Brain microvascular endothelial cell (primary cell): ENCODE data around the gene DENND1A.

Source experiments
- DNase-seq: peaks from one replicate; pipeline ENCODE4 v3.0.0-alpha.2; 2020
- H3K27ac ChIP-seq: fragments of 250-450 bp; sonication (Bioruptor Pico); 2 replicates; pipeline ENCODE4 v1.5.1; 2020; ENCODE audit warnings: mild to moderate bottlenecking, moderate library complexity
- H3K27me3 ChIP-seq: fragments of 250-450 bp; sonication (Bioruptor Pico); replicated peaks from 2 replicates; pipeline ENCODE4 v1.5.1; 2020; ENCODE audit warnings: mild to moderate bottlenecking
- H3K36me3 ChIP-seq: fragments of 250-450 bp; sonication (Bioruptor Pico); replicated peaks from 2 replicates; pipeline ENCODE4 v1.5.1; 2020; ENCODE audit warnings: mild to moderate bottlenecking
- H3K4me3 ChIP-seq: 2 replicates; pipeline ENCODE4 v1.5.1; 2011; ENCODE audit warnings: low read depth, mild to moderate bottlenecking, control low read depth, low read length, moderate library complexity
- in situ Hi-C: cut with HindIII; loops from 2 replicates; pipeline ENCODE4 v1.10.0; 2017; ENCODE audit warnings: low sequenced_read_pairs, low pct_ligation_motif_present
- TF ChIP-seq, protein P1 (sequence below): IDR thresholded peaks from 2 replicates; pipeline ENCODE4 v1.5.1; 2011; ENCODE audit warnings: low read depth, mild to moderate bottlenecking, moderate library complexity, low read length, control low read depth, inconsistent platforms; ENCODE audit errors: missing control alignments

Gene DENND1A

DNA sequence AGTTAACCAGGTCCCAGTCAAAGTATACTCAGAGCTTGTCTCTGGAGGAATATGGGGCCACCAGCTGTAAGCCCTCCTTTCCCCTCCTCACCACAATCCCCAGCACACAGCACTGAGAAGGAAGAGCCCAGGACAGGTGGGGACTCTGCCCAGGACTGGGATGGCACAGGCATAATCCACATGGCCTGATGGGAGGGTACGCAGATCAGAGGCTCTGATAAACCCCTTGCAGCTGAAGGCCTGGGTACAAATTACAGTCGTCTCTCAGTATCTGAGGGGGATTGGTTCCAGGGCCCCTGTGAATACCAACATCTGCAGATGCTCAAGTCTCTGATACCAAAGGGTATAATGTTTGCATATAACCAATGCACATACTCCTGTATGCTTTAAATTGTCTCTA lies 328.1 kb downstream of the DENND1A start:
- Histone ChIP-seq H3K4me3 (no peak overlapping the region), H3K27me3 (no peaks in the 10 kb centered on the region), H3K27ac (no peak overlapping the region), H3K36me3 (no peaks in the 10 kb centered on the region)
- DNase-seq: no peak
- TF ChIP-seq, protein P1, sequence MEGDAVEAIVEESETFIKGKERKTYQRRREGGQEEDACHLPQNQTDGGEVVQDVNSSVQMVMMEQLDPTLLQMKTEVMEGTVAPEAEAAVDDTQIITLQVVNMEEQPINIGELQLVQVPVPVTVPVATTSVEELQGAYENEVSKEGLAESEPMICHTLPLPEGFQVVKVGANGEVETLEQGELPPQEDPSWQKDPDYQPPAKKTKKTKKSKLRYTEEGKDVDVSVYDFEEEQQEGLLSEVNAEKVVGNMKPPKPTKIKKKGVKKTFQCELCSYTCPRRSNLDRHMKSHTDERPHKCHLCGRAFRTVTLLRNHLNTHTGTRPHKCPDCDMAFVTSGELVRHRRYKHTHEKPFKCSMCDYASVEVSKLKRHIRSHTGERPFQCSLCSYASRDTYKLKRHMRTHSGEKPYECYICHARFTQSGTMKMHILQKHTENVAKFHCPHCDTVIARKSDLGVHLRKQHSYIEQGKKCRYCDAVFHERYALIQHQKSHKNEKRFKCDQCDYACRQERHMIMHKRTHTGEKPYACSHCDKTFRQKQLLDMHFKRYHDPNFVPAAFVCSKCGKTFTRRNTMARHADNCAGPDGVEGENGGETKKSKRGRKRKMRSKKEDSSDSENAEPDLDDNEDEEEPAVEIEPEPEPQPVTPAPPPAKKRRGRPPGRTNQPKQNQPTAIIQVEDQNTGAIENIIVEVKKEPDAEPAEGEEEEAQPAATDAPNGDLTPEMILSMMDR: no peak
- in situ Hi-C loops: no loop called here

DNA sequence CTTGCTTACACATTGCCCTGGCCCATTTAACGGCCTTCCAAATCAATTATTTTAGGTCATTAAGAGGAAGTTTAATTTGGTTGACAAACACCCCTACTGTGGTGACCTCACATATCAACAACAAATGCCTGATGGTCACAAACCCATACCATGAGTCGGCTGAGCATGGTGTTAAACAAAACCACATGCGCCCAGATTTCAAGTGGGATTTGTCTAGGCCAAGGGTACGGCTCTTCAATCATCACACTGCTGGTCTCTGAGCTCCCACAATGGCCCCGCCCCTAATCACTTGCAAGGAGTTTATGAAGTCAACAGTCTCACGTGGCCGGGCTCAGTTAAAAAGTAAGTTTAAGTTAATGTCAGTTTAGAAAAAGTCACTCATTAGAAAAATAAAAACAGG lies 330.1 kb downstream of the DENND1A start:
- H3K36me3 ChIP-seq: no peaks in the 10 kb centered on the region
- no peaks in the 10 kb centered on the region for H3K27me3 ChIP-seq
- TF ChIP-seq, protein P1: no peak
- no peak overlapping the region for H3K4me3 ChIP-seq
- in situ Hi-C loops: no loop called here
- H3K27ac ChIP-seq: no peak overlapping the region
- DNase-seq: no peak

GRCh38 chr9:123597876-123598556 lies 331.9 kb downstream of the DENND1A start:
- in situ Hi-C loops: no loop called here
- DNase-seq: no peak
- no peak overlapping the region for H3K4me3 ChIP-seq
- H3K36me3 ChIP-seq: no peaks in the 10 kb centered on the region
- no peaks in the 10 kb centered on the region for H3K27me3 ChIP-seq
- no peak overlapping the region for H3K27ac ChIP-seq
- TF ChIP-seq, protein P1: no peak

DNA sequence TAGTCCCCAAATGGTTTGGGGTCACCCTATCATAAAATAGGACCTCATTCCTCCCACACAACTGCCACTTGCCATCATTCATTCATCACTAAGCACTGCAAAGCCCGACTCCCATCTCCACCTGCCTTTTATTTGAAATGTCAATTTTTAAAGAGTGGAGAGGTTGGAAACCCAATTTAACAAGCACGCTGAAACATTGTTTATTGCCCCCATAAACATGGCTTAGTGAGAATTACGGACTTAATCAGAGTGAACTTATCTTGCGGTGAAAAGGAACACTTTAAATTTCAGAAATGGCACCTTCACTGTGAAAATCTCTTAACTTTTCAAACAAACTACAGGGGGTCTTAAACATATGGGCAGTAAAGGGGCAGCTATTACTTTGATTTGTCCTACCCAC lies 332.9 kb downstream of the DENND1A start:
- Histone ChIP-seq H3K4me3 (no peak overlapping the region), H3K36me3 (no peaks in the 10 kb centered on the region), H3K27me3 (no peaks in the 10 kb centered on the region), H3K27ac (no peak overlapping the region)
- TF ChIP-seq, protein P1: no peak
- no peak for DNase-seq
- in situ Hi-C loops: no loop called here

GRCh38 chr9:123591283-123591682 lies 338.6 kb downstream of the DENND1A start:
- H3K36me3 ChIP-seq: no peaks in the 10 kb centered on the region
- TF ChIP-seq, protein P1: no peak

GRCh38 chr9:123590499-123590898 lies 339.4 kb downstream of the DENND1A start:
- no peaks in the 10 kb centered on the region for H3K27me3 ChIP-seq
- in situ Hi-C loops: no loop called here
- no peak overlapping the region for H3K27ac ChIP-seq
- no peak for DNase-seq
- no peaks in the 10 kb centered on the region for H3K36me3 ChIP-seq
- H3K4me3 ChIP-seq: no peak overlapping the region
- TF ChIP-seq, protein P1: no peak

More at GRCh38 chr9:123591283-123591682, 338.6 kb downstream of the DENND1A start:
- no peak overlapping the region for H3K27ac ChIP-seq
- H3K27me3 ChIP-seq: no peaks in the 10 kb centered on the region
- in situ Hi-C loops: no loop called here
- DNase-seq: no peak
- H3K4me3 ChIP-seq: no peak overlapping the region
